Islet precursor cell (in vitro differentiated cells): ENCODE data around the gene ATR.
A peak's percentile ranks its signal among the peaks of the same experiment; 100 is the strongest.
"Not testable (repeated sequence)": the region's sequence is repeated elsewhere in the genome, so short reads cannot be mapped to it uniquely, and the experiment has no call there.

Source experiments
- DNase-seq: peaks from one replicate; pipeline ENCODE4 v3.0.0-alpha.2; 2018

The ATR gene

DNA sequence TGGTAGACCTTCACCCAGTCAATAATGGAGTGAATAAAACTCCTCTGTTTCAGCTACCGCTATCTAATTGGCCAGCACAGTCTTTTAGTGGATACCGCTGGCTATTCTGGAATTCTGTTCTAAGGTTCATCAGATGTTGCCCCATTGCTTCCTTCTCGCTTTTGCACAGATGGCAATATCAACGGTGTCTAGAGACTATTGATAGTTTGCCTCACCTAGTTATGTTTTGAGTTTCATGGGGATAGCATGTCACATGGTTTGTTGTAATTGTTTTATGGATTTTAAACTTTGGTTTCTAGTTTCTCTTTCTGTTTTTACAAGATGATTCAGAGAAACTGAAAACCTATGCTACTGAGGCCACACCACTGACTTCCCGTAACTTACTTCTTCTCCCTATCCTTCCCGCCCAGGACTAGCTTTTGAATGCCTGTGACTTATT is 132.7 kb downstream of the ATR start:
- DNase-seq: no peak

DNA sequence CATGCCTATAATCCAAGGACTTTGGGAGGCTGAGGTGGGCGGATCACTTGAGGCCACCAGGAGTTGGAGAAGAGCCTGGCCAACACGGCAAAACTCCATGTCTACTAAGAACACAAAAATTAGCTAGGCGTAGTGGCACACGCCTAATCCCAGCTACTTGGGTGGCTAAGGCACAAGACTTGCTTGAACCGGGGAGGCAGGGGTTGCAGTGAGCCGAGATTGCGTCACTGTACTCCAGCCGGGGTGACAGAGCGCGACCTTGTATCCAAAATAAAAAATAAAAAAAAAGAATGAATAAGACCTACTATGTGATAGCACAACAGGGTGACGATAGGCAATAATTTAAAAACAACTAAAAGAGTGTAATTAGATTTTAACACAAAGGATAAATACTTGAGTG is 134.2 kb downstream of the ATR start:
- DNase-seq: no peak

DNA sequence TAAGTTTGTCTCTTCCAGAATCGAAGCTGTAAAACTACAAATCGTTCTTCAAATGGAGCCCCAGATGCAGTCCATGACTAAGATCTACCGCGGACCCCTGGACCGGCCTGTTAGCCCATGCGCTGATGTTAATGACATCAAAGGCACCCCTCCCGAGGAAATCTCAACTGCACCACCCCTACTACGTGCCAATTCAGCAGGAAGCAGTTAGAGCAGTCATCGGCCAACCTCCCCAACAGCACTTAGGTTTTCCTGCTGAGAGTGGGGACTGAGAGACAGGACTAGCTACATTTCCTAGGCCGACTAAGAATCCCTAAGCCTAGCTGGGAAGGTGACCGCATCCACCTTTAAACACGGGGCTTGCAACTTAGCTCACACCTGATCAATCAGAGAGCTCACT is 135.5 kb downstream of the ATR start:
- not testable (repeated sequence) for DNase-seq

DNA sequence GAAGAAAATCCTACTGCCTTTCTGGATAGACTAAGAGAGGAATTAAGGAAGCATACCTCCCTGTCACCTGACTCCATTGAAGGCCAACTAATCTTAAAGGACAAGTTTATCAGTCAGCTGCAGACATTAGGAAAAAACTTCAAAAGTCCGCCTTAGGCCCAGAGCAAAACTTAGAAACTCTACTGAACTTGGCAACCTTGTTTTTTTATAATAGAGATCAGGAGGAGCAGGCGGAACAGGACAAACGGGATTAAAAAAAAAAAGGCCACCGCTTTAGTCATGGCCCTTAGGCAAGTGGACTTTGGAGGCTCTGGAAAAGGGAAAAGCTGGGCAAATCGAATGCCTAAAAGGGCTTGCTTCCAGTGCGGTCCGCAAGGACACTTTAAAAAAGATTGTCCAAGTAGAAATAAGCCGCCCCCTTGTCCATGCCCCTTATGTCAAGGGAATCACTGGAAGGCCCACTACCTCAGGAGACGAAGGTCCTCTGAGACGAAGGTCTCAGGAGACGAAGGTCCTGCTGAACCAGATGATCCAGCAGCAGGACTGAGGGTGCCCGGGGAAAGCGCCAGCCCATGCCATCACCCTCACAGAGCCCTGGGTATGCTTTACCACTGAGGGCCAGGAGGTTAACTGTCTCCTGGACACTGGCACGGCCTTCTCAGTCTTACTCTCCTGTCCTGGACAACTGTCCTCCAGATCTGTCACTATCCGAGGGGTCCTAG is 138.9 kb downstream of the ATR start:
- DNase-seq: peak; percentile 58

DNA sequence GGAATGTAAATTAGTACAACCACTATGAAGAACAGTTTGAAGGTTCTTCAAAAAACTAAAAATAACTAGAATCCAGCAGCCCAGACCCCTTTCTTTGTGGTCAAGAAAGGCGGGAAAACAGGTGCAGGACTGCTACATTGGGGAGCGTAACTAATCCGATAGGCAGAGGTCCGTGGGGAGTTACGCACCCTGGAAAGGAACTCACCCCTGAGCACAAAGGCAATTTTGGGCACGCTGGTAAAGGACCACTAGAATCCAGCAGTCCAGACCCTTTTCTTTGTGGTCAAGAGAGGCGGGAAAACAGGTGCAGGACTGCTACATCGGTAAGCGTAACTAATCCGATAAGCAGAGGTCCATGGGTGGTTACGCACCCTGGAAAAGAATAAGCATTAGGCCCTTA is 140.4 kb downstream of the ATR start:
- DNase-seq: not testable (repeated sequence)

DNA sequence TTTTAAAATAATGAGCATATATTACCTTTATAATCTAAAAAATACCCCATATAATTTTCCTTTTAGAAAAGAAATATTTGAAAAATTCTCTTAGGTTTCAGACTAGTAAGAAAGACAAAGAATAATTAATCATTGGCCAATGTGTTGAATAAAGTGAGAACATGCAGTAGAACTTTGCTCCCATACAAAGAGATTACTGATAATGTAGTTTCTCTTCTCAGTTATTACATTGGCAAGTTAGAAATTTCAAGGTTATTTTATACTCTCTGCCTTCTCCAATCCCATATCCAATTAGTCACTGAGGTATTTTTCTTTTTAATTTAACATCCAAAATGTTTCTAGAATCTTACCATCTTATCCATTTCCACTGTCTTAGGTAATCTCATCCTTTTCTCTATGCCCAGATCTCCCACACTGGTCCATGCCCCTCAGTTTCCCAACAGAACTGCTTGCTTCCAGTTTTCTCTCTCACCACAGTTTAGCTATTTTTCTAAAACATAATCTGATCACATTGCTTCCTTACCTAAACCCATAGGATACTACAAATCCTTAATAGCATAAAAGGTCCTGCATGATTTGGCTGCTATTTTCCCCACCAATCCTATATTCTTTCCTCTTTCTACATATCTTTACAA is 141.5 kb downstream of the ATR start:
- DNase-seq: no peak

DNA sequence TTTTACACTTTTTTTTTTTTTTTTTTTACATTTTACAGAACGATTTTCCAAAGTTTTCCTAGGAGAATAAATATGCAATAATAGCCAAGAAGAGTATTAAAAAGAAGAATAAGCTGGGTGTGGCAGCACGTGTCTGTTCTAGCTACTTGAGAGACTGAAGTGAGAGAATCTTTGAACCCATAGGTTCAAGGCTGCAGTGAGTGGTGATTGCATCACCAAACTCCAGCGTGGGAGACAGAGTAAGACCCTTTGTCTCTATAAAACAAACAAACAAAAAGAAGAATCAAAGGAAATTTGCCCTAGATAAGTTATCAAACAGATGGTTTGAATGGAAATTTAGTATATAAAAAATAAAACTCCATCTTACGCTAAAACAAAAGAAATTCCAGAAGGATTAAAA is 144.0 kb downstream of the ATR start:
- DNase-seq: no peak

DNA sequence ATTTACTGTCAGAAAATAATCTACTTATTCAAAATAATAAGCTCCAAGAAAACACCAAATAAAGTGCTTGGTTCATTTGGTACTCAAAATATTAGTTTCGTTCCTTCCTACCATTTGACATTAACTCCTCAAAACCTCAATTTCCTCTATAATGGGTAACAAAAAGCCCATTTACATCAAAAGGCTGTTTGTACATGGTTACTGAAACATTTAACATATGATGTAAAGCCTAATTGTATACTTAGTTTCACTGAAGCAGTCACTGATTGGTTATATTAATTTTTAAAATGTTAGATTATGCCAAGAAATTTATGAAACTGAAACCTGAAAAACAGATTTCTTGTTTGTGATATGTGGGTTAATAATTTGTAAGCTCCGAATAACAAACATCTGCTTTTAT is 145.4 kb downstream of the ATR start:
- no peak for DNase-seq

DNA sequence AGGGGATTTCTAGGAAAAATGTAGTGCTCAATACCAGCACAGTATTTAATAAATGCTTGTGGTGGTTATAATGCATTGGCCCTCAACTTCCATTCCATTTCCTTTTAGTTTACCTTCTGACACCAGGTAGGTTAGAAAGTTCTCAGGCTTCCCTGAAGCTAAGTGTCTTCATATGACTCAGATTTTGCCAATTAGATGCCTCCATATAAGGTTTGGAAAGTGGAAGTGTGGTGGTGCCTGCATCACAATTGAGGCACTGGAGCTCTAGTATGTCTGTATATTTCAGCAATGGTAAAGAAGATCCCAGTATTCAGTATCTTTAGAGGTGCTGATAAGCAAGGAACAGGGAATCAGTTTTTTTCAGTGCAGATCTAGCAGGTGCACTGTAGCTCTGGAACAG is 149.0 kb downstream of the ATR start:
- DNase-seq: no peak

DNA sequence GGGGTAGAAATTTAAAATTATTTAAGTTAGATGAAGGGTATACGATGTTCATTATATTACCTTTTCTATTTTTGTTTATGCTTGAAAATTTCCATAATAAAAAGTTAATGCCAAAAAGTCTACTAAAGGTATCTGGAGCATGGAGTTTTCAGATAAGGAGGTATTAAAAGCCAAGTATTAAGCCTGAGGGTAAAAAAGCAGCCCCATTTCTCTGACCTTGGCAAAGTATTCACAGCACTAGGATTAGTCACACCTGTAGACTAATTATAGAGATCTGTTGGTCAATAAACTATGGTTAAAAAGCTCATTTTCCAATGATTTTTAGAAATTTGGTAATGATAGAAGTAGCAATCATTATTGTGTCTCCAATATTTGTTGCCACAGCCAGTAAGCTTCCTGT is 153.8 kb downstream of the ATR start:
- no peak for DNase-seq

DNA sequence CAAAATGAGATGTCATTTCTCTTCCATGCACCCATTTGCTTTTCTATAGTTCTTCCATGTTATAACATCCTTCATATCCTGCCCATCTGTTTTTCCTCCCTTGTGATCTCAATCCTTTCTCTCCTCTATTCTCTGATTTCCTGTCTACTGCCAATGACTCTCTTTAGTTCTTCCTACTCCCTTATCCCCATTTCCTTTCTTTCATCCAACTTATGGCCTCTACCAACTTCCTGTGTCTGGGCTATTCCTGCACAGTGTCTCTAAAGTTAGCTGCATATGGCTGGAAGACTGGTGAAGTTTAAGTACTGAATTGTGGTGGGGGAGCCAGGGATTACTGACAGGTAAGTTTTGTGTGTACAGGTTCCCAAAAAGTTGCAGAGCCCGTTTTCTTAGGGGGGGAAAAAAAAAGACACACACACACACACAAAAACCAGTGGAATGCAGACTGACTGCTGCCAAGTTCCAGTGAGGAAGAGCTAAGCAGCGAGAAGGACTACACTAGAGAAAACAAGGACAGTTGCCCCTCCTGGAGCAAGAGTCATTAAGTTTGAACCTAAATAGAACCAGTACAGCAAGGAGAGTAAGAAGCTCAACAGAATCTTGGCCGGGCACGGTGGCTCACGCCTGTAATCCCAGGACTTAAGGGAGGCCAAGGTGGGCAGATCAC is 159.5 kb downstream of the ATR start:
- peak; percentile 56 for DNase-seq

DNA sequence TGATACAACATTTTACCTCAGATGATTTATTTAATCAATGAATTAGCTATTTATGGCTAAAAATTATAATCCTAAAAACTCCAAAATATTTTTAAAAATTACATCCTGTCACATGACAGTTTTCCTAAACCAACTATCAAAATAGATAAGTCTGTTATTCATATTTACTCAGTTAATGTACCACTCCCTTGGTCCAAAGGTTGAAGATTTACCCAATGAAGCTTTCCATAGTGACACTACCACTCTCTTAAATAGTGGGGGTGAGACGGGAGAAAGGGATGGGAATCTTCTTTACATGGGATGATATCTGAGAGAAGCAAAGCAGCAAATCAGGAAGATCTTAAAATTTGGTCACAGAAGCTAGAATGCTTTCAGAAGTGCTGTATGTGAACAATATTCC is 161.2 kb downstream of the ATR start:
- DNase-seq: no peak

DNA sequence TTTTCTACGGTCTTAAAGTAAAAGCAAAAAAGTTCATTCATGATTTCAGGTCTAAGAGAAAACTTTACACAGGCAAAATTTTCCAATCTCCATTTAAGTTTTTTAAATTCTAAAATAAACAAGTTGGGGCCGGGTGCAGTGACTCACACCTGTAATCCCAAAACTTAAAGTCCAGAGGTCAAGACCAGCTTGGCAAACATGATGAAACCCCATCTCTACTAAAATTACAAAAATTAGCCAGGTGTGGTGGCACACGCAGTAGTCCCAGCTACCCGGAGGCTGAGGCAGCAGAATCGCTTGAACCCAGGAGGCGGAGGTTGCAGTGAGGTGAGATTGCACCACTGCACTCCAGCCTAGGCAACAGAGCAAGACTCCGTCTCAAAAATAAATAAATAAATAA is 178.0 kb downstream of the ATR start:
- not testable (repeated sequence) for DNase-seq
